NB4 (cell line): ENCODE data around the gene ERBB4.

Experiments
- POLR2A ChIP-seq: IDR thresholded peaks from 2 replicates; pipeline ENCODE4 v1.6.1; 2011; ENCODE audit warnings: mild to moderate bottlenecking; ENCODE audit not compliant: insufficient read length; ENCODE audit errors: extremely low read depth
- TF ChIP-seq, protein P1 (sequence below): IDR thresholded peaks from one replicate; pipeline ENCODE4 v1.5.1; 2012; ENCODE audit warnings: low read depth, low read length

DNA sequence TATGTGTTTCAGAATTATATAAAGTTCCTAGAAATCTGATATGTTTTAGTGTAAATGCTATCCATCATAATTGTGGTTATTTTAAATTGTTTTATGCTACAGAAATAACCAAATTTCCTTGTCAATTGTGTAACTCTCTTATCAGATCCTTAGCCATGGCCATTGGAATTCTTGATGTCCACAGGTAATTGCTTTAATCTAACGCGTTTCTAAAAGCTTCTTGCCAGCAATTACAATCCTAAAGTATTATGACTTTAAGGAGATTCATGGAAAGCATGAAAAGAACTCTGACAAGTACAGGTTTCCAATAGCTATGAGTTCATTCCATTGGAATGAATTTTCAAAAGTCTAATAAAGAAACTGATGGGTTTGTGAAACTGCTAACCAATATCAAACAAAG is 472.1 kb downstream of the ERBB4 start:
- TF ChIP-seq POLR2A = no peak
- TF ChIP-seq, protein P1, sequence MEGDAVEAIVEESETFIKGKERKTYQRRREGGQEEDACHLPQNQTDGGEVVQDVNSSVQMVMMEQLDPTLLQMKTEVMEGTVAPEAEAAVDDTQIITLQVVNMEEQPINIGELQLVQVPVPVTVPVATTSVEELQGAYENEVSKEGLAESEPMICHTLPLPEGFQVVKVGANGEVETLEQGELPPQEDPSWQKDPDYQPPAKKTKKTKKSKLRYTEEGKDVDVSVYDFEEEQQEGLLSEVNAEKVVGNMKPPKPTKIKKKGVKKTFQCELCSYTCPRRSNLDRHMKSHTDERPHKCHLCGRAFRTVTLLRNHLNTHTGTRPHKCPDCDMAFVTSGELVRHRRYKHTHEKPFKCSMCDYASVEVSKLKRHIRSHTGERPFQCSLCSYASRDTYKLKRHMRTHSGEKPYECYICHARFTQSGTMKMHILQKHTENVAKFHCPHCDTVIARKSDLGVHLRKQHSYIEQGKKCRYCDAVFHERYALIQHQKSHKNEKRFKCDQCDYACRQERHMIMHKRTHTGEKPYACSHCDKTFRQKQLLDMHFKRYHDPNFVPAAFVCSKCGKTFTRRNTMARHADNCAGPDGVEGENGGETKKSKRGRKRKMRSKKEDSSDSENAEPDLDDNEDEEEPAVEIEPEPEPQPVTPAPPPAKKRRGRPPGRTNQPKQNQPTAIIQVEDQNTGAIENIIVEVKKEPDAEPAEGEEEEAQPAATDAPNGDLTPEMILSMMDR = no peak
